Liver (tissue), 9 donors: ENCODE measurements around the gene LILRA6. TPM values are rescaled to one million over a fixed set of nuclear protein-coding genes. Genes with fewer than 3 reads are reported as not detected.

Experiments
- DNase-seq: peaks from one replicate; pipeline ENCODE4 v3.0.0-alpha.2; 2017; ENCODE audit warnings: low spot score
- H3K27ac ChIP-seq, 2 donors: one replicate each; pipeline ENCODE4 v1.7.0; 2013; ENCODE audit warnings: inconsistent platforms in 2 of 2, low read length in 2 of 2, control low read depth in 1 of 2, low read depth in 1 of 2, mild to moderate bottlenecking in 1 of 2
- H3K27me3 ChIP-seq, 4 donors: one replicate each; pipeline versions ENCODE4 v1.6.1 to v1.7.0; 2013; ENCODE audit warnings: low read length in 3 of 4, inconsistent platforms in 1 of 4, mild to moderate bottlenecking in 1 of 4, moderate library complexity in 1 of 4; ENCODE audit not compliant: control insufficient read depth in 4 of 4, insufficient read depth in 4 of 4
- H3K36me3 ChIP-seq, 4 donors: one replicate each; pipeline versions ENCODE4 v1.6.1 to v1.7.0; 2013; ENCODE audit warnings: low read length in 3 of 4, mild to moderate bottlenecking in 3 of 4, low read depth in 1 of 4, moderate library complexity in 1 of 4; ENCODE audit not compliant: control insufficient read depth in 4 of 4, insufficient read depth in 3 of 4
- H3K4me1 ChIP-seq, 4 donors: one replicate each; pipeline versions ENCODE4 v1.6.1 to v1.7.0; 2013; ENCODE audit warnings: low read length in 3 of 4, mild to moderate bottlenecking in 3 of 4, moderate library complexity in 1 of 4; ENCODE audit not compliant: control insufficient read depth in 4 of 4, insufficient read depth in 4 of 4
- H3K4me3 ChIP-seq, 3 donors: one replicate each; pipeline versions ENCODE4 v1.6.1 to v1.7.0; 2013; ENCODE audit warnings: low read length in 3 of 3, control low read depth in 1 of 3, low read depth in 1 of 3, mild to moderate bottlenecking in 1 of 3
- H3K9ac ChIP-seq, 2 donors: one replicate each; pipeline ENCODE4 v1.7.0; 2013; ENCODE audit warnings: low read length in 2 of 2, mild to moderate bottlenecking in 2 of 2, moderate library complexity in 2 of 2, control low read depth in 1 of 2, low read depth in 1 of 2
- H3K9me3 ChIP-seq, 4 donors: one replicate each; pipeline versions ENCODE4 v1.6.1 to v1.7.0; 2013; ENCODE audit warnings: low read length in 3 of 4; ENCODE audit not compliant: control insufficient read depth in 4 of 4
- ATF3 ChIP-seq: IDR thresholded peaks from 2 replicates; pipeline ENCODE4 v1.6.1; 2016; ENCODE audit warnings: antibody characterized with exemption
- CTCF ChIP-seq: fragments of 150-350 bp; IDR thresholded peaks from 2 replicates; pipeline ENCODE4 v1.5.1; 2017; ENCODE audit warnings: improper control_type of control experiment, low read depth, low read length; ENCODE audit not compliant: missing input control
- EGR1 ChIP-seq, 2 donors: IDR thresholded peaks; 2 replicates each; pipeline ENCODE4 v1.6.1; 2016 to 2018; ENCODE audit warnings: antibody characterized with exemption in 2 of 2, low read depth in 2 of 2
- FOXA1 ChIP-seq: IDR thresholded peaks from 2 replicates; pipeline ENCODE4 v1.6.1; 2016; ENCODE audit warnings: antibody characterized with exemption
- FOXA2 ChIP-seq: IDR thresholded peaks from 2 replicates; pipeline ENCODE4 v1.6.1; 2016; ENCODE audit warnings: antibody characterized with exemption
- GABPA ChIP-seq, 2 donors: IDR thresholded peaks in 1 of 2; conservative IDR thresholded peaks in 1 of 2; 2 replicates each; pipeline ENCODE4 v1.6.1; 2016; ENCODE audit warnings: antibody characterized with exemption in 2 of 2, mild to moderate bottlenecking in 1 of 2, moderate library complexity in 1 of 2
- HNF4A ChIP-seq, 2 donors: conservative IDR thresholded peaks; 2 replicates each; pipeline ENCODE4 v1.6.1; 2016; ENCODE audit warnings: antibody characterized with exemption in 2 of 2, mild to moderate bottlenecking in 2 of 2
- HNF4G ChIP-seq: IDR thresholded peaks from 2 replicates; pipeline ENCODE4 v1.6.1; 2016; ENCODE audit warnings: antibody characterized with exemption
- JUND ChIP-seq, 2 donors: IDR thresholded peaks; 2 replicates each; pipeline ENCODE4 v1.6.1; 2016; ENCODE audit warnings: antibody characterized with exemption in 2 of 2
- NR2F2 ChIP-seq: IDR thresholded peaks from 2 replicates; pipeline ENCODE4 v1.6.1; 2016; ENCODE audit warnings: antibody characterized with exemption
- RAD21 ChIP-seq, 2 donors: IDR thresholded peaks; 2 replicates each; pipeline ENCODE4 v1.6.1; 2016; ENCODE audit warnings: antibody characterized with exemption in 2 of 2, mild to moderate bottlenecking in 2 of 2
- REST ChIP-seq: IDR thresholded peaks from 2 replicates; pipeline ENCODE4 v1.6.1; 2016; ENCODE audit warnings: antibody characterized with exemption, mild to moderate bottlenecking
- RXRA ChIP-seq, 2 donors: IDR thresholded peaks; 2 replicates each; pipeline ENCODE4 v1.6.1; 2017 to 2018; ENCODE audit warnings: antibody characterized with exemption in 2 of 2, mild to moderate bottlenecking in 1 of 2
- SP1 ChIP-seq: IDR thresholded peaks from 2 replicates; pipeline ENCODE4 v1.6.1; 2018; ENCODE audit warnings: antibody characterized with exemption, mild to moderate bottlenecking
- TAF1 ChIP-seq: conservative IDR thresholded peaks from 2 replicates; pipeline ENCODE4 v1.6.1; 2016; ENCODE audit warnings: antibody characterized with exemption, mild to moderate bottlenecking
- YY1 ChIP-seq: IDR thresholded peaks from 2 replicates; pipeline ENCODE4 v1.6.1; 2016; ENCODE audit warnings: antibody characterized with exemption, mild to moderate bottlenecking
- ZBTB33 ChIP-seq: IDR thresholded peaks from 2 replicates; pipeline ENCODE4 v1.6.1; 2016; ENCODE audit warnings: antibody characterized with exemption
- WGBS: extraction: QIAGEN DNeasy Blood & Tissue Kit; methylation state at CpG from one replicate; pipeline ENCODE4 v1.1.7; 2013; 5-methylcytosine and 5-hydroxymethylcytosine counted together
- polyA plus RNA-seq, 2 donors: library from polyadenylated mRNA; stranded (reverse) in 1 of 2; unstranded in 1 of 2; fragments of 200-250 nt in 1 of 2; fragments of >200 nt in 1 of 2; fragmentation: Nextera tagmentation in 1 of 2; extraction: Ambion mirVana in 1 of 2; gene quantifications; one replicate each; pipeline versions ENCODE4 v1.2.1 to v1.2.3, GENCODE V29; 2013 to 2015
- total RNA-seq, 2 donors: library from RNA; depleted of rRNA; stranded (reverse); fragments of >200 nt; gene quantifications; one replicate each; pipeline ENCODE4 v1.2.3, GENCODE V29; 2014
- TF ChIP-seq, protein P1 (sequence below): IDR thresholded peaks from 2 replicates; pipeline ENCODE4 v1.6.1; 2016; ENCODE audit warnings: antibody characterized with exemption
- donor health status: healthy.
- donor health status: healthy.
- donor health status: healthy.
- donor health status: healthy.
- donor health status: healthy.

The LILRA6 gene
- total and polyA plus RNA-seq, 4 donors, result 1.0 to 2.8 (median 1.7) TPM

- Histone ChIP-seq H3K36me3 (no peaks in the 10 kb centered on the region), H3K27me3 (no peaks in the 10 kb centered on the region), H3K9ac (no peak overlapping the region), H3K9me3 (no peaks in the 10 kb centered on the region), H3K4me3 (no peak overlapping the region), H3K4me1 (no peaks in the 10 kb centered on the region), H3K27ac (no peak overlapping the region)
- no peak for DNase-seq
- no peak for TF ChIP-seq NR2F2
- TF ChIP-seq, protein P1, sequence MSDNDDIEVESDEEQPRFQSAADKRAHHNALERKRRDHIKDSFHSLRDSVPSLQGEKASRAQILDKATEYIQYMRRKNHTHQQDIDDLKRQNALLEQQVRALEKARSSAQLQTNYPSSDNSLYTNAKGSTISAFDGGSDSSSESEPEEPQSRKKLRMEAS, result no peak
- TF ChIP-seq ZBTB33, result no peak
- TF ChIP-seq FOXA1, result no peak
- no peak for TF ChIP-seq JUND (IDR thresholded peaks at IDR 0.05)
- no peak for TF ChIP-seq CTCF
- TF ChIP-seq RXRA (IDR thresholded peaks at IDR 0.05), result no peak
- no peak for TF ChIP-seq HNF4G
- TF ChIP-seq YY1, result no peak
- TF ChIP-seq FOXA2, result no peak
- no peak for TF ChIP-seq RAD21 (IDR thresholded peaks at IDR 0.05)
- TF ChIP-seq EGR1 (IDR thresholded peaks at IDR 0.05; ENCODE audit: low read depth in 2 of 2), result no peak
- no peak for TF ChIP-seq SP1
- TF ChIP-seq ATF3, result no peak
- TF ChIP-seq TAF1, result no peak
- no peak for TF ChIP-seq GABPA (IDR thresholded peaks at IDR 0.05 in 1 of 2, conservative IDR thresholded peaks at IDR 0.05 in 1 of 2)
- TF ChIP-seq HNF4A (conservative IDR thresholded peaks at IDR 0.05), result no peak
- no peak for TF ChIP-seq REST
- WGBS, result 53% methylated on average over 26 of the region's 26 CpGs
Measured at GRCh38 chr19:54255105-54255775, 12.7 kb upstream of the LILRA6 start.
